Central memory CD4-positive, alpha-beta T cell (primary cell): ENCODE measurements around the gene RGL1.

Source experiments
- DNase-seq: peaks from one replicate; pipeline ENCODE4 v3.0.0; 2022

Gene RGL1

GRCh38 chr1:183926983-183927382 lies 122.1 kb downstream of the RGL1 start:
- DNase-seq: no peak

GRCh38 chr1:183931646-183932271 lies 126.8 kb downstream of the RGL1 start:
- no peak for DNase-seq

DNA sequence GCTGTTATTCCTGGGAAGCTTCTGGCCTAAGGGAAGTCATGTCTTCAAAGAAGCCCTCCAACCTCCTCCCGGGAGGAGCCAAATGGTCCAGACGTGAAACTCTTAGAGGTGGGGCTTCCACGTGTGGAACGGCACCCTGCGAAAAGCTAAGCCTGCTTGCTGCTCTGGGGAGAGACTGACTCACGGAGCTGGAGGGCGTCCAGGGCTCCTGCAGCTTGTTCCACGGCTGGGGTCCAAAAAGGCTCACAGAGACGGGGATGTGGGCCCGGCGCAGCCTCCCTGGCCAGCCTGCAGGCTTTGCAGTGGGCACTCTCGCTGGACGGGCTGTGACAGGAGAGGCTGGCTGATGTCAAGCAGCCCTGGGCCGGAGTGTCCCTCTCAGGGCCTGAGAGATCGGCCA lies 127.5 kb downstream of the RGL1 start:
- no peak for DNase-seq

- DNase-seq: no peak
Measured at GRCh38 chr1:183933528-183934179, 128.7 kb downstream of the RGL1 start.

DNA sequence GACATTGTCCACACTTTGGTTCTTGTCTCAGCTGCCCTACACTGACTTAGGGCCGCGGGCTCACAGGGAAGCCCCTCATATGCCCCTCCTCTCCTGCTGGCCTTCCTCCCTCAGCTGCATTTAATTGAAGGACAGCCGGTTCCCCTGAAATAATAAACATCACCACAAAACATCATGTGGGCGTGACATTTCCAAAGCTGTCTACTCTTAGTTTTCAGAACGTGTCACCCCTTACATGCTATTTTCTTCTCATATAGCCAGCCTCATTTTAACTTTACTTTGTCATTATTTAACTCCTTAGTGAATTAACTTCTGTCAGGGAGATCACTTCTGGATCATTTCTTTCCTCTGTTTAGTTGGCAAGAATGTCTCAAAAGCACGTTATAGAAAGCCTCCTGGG lies 129.4 kb downstream of the RGL1 start:
- no peak for DNase-seq

DNA sequence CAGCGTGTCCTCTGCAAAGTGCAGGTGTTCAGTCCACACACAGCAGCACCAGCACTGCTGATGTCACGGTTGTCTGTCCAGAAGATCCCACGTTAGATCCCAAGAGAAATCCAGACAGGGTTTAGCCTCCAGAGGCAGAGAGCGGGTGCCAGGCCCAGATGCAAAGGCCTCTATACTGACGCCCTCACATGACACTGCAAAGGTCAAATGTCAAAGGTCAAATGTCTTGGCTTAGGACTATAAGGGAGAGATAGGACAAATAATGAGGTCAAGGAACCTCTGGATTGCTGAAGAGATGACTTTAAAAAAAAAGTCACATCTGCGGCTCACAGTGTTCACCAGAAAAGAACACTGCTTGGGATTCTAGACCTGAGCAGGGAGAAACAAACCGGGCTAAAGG lies 131.1 kb downstream of the RGL1 start:
- no peak for DNase-seq

DNA sequence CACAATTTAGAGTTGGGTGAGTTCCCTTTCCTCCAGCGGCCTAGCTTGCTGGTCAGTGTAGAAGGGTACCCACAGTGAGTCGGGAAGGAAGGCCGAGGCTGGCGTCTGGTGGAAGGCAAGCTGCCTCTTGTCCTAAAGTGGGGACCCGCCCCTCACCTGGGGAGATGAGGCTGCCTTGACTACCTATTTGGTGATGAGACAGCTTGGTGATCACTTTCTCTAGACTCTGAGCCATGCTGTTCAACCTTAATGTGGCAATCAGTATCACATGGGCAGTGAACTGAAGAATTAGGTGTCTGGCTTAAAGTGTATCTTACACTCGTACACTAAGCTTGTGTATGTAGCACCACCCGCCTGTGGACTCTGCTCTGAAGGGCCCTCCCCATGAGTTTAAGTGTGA lies 131.9 kb downstream of the RGL1 start:
- no peak for DNase-seq

- no peak for DNase-seq
Measured at GRCh38 chr1:183937611-183938010, 132.7 kb downstream of the RGL1 start.

DNA sequence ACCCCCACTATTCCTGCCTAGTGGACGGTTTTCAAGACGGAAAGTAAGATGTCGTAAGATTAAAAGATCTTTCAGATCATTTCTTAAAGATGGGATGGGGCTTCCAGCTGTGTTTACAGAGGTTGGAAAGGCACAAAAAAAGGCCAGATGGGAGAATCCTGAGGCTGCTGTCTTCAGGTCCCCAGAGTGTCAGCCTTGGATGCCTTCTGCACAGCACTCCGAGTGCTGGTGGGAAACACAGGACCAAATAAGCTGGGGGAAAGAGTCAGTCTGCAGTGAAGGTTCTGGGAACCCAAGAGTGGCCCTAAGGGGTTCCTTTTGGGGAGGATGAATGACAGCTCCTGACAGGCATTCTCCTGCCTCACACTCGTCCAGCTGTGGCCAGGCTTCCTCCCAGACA lies 136.1 kb downstream of the RGL1 start:
- DNase-seq: no peak

DNA sequence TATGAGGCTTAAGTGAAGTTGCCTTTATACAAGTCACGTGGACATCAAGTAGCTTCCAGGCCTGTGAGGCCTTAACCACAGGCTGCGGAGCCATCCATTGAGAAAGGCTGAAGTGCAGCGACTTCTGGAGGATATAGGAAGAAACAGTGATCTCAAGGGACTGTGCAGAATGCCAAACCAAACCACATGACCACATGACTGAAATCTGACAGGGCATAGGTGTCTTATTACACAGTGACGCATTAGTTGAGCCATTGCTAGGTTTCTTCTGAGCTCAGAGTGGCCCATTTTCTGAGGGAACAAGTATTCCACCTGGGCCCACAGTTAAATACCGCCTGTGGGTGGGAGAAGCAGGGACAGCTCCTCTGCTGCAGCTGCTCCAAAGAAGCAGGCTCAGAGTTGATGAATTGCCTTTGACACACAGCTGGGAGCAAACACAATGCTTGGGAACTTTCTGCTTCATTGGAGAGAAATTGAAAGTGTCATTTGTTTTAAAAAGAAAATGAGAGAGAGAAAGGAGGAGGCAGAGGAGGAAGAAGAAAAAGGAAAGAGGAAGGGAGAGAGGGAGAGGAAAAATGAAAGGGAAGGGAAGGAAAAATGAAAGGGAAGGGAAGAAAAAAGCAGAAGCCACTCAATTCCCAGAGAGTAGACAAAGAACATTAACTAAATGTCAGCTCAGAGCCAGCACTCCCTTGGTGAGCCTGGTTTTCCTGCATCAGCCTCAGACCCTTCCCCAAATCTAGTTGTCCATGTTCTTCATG lies 138.2 kb downstream of the RGL1 start:
- no peak for DNase-seq

- no peak for DNase-seq
Measured at GRCh38 chr1:183945428-183946319, 140.8 kb downstream of the RGL1 start.

- no peak for DNase-seq
Measured at GRCh38 chr1:183946320-183946613, 141.3 kb downstream of the RGL1 start.

DNA sequence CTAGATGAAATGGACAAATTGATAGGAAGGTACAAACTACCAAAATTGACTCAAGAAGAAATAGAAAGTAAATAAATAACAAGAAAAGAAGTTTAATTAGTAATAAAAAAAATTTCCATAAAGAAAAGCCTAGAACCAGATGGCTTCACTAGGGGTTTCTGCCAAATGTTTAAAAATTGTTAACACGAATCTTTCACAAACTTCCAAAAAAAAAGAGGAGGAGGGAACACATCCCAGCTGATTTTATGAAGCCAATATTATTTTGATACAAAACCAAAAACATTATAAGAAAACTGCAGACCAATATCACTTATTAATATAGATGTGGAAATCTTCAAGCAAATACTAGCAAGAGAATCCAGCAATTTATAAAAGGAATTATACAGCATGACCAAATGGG lies 143.1 kb downstream of the RGL1 start:
- DNase-seq: no peak

DNA sequence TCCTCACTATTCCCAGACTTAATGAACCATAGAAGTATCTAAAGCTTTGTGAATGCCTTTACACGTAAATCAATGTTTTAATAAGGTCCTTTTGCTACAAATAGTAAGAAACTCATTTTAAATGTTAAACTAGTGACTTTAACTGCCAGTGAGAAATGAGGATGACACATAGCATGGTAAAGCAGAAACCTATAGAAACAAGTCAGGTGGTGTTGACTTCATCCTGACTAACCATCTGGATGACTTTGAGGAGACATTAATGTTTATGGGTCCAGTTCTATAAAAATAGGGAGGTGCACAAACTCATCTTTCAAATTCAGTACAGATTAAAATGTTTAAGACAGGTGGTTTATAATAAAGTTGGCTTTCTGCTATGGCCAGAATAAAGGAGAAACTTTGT lies 147.2 kb downstream of the RGL1 start:
- no peak for DNase-seq

DNA sequence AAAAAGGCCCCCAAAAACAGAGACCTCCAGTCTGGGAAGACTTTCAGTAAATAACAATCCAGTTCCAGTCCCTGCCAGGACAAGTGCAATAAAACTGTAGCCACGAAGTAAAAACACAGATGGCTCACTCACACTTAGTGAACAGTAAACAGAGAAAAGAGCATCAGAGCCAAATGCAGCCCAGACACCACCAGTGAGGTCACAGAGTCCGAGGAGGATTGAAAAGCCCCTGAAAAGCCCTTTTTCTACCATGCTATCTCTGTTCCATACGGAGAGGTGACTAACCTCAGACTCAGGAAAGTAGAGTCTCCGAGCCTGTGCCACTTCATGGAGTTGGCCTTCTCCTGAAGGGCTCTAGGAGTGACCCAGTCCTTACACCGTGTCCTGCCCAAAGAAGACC lies 148.1 kb downstream of the RGL1 start:
- no peak for DNase-seq

GRCh38 chr1:183954496-183954895 lies 149.6 kb downstream of the RGL1 start:
- DNase-seq: no peak

DNA sequence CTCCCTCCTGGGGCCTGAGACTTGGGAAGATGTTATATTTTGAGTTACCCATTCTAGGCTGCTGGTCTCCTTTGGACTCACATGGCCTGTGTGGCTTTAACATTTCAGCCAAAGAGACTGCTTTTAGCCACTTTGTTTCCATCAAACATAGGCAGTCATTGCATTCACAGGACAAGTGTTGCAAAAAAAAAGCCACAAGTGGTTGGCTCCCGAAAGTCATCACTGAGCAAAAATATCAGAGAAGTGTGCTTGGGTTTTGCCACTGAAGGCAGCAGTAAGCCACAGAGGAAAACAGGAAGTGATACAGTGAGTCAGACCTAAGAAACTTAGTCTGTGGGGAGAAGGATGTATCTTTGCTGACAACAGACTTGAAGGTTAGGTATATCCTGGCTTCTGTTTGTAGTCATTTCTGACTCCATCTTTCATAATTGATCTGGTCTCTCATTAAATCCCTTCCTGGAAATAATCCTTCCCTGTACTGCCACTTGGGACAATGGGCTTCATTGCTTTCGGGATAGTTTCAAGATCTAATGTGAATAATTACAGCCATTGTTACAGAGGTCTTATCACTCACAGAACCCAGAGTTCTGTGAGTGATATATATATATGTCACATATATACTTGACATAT lies 151.8 kb downstream of the RGL1 start:
- DNase-seq: peak; percentile 67

GRCh38 chr1:183957216-183957830 lies 152.4 kb downstream of the RGL1 start:
- DNase-seq: no peak

DNA sequence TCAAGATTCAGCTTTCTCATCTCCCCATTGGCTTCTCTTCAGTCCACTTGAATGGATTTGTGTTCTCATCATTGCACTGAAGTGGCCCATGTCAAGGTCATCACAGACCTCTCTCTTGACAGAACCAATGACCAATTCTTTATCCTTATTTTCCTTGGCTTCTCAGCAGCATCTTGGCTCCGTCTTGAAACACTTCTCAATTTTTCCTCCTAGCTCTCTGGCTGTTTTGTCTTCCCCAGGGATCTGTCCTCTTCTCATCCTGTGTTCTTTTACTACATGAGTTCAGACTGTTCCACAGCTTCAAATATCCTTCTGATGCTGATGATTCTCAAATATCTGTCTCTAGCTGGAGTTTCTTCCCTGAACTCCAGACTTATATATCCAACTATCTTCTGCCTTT lies 154.0 kb downstream of the RGL1 start:
- no peak for DNase-seq

DNA sequence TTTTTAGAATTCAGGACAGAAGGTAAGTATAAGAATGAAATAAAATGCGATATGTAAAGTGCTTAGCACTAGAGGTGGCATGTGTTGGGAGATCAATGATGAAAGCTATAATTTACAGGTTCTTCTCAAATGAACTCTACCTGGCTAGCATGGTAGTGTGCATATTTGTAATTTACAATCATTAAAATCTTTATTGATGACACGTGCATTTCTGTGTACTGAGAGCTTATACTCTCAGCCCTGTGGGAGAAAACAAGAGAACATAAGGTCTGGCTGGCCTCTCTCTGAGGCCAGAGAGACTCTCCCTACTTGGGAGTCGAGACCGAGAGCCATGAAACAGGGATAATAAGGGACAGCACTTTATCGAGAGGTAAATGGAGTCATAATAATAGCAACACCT lies 156.2 kb downstream of the RGL1 start:
- no peak for DNase-seq

GRCh38 chr1:183962903-183963302 lies 158.0 kb downstream of the RGL1 start:
- no peak for DNase-seq

DNA sequence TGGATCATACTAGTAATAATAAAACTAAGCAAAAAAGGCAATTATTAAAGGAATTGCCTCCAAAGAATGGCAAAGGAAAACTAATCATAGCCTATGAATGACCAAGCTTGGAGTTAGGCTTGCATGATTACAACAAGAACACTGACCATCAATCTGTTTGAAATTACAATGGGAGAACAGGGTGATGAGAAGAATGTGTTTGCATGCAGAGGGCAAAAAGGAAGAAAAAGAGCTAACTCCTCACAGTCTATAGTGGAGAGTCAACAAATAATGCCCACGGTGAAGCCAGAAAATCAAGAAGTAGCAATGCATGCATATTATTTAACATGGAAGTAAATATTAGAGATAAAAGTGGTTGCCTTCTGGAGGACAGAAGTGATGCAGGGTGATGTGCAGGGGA lies 160.8 kb downstream of the RGL1 start:
- no peak for DNase-seq

DNA sequence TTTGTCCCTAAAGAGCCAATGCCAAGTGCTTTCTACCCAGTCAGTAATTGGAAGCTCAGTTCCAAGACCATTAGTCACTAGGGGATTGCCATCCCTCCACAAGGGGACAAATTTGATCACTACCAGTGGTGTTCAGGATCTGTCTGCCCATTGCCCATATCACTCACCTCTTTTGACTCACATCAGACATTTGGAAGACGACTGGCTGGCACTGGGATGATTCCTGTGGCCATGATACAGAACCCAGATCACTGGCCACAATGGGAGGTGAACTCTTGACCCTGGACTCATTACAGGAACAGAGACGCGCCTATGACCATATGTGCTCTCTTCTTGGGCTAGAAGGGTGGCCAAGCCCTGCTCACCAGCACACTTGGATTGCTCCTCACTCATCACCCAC lies 161.6 kb downstream of the RGL1 start:
- no peak for DNase-seq
